NCI-H345 treated with DMSO at 0.1 percent for 48 hours (cell line): ENCODE results near the gene ERGIC1.
"Not testable (repeated sequence)": the region's sequence is repeated elsewhere in the genome, so short reads cannot be mapped to it uniquely, and the experiment has no call there.

Experiments
- DNase-seq: peaks from one replicate; lab custom pipeline; 2025; ENCODE audit not compliant: unreplicated experiment; lab: John Stamatoyannopoulos, UW

Gene ERGIC1

DNA sequence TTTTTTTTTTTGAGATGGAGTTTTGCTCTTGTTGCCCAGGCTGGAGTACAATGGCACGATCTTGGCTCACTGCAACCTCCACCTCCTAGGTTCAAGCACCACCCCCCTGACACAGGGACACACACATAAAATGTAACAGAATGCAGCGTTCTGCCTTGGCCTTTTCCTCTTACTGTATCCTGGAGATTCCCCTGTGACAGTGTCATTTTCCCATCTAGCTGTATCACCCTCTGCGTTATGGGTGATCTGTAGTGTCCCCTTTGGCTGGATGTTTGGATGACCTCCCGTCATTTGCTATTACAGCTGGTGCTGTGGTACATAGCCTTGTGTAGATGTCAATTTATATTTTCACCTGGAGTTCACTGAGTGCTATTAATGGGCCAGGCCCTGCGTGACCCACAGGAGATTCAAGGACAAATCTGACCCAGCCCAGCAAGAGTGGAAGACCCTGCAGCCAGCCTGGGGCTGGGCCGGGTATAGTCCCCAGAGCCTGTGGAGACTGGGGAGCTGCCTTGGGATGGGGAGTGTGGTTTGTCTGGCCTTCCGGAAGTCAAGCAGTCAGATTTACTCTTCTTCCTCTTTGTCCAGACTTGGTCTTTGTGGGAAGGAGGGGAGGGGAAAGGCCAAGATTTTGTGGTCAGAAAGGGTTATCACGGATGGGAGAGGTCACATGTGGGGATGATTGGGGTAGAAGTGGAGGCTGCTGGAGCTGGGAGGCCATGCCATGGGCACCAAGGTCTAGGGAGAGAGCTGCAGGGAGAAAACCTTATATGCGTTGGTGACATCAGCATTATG lies 43.6 kb downstream of the ERGIC1 start:
- DNase-seq, result no peak

- no peak for DNase-seq
Observed at GRCh38 chr5:172878585-172878932, 44.5 kb downstream of the ERGIC1 start.

DNA sequence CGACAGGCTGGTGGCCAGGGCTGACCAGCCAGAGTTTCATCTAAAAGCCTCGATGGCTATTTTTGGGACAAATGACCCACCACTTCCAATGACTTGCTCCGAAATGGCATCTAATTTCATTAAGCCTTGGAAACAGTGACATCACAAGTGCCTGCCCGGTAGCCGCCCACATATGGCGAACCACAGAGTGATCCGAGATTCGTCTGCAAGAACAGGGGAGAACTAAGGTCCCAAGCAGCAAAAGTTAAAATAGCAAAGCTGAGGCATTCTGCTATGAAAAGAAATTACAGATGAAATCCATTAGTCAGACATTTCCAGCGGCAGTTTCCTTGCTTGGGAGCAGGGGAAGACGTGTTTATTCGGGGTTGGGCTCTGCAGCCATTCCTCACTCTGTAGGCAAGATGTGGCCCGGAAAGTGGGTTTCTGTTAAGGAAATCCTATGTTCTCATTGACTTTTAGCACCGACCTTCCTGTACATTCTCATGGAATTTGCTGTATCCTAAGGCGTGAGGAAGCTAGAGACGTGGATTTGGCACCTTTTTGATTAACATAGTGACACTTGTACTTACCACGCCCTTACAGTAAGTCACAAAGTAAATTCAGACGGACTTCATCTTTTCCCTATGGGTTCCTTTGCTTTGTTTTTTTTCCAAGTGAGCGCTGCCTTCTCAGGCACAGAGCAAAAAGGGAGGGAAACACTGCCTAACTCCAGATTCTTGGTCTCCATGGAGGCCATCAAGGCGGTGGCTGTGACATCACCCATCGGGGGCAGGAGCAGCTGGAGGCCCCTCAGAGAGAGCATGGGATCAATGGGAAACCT lies 45.1 kb downstream of the ERGIC1 start:
- no peak for DNase-seq

DNA sequence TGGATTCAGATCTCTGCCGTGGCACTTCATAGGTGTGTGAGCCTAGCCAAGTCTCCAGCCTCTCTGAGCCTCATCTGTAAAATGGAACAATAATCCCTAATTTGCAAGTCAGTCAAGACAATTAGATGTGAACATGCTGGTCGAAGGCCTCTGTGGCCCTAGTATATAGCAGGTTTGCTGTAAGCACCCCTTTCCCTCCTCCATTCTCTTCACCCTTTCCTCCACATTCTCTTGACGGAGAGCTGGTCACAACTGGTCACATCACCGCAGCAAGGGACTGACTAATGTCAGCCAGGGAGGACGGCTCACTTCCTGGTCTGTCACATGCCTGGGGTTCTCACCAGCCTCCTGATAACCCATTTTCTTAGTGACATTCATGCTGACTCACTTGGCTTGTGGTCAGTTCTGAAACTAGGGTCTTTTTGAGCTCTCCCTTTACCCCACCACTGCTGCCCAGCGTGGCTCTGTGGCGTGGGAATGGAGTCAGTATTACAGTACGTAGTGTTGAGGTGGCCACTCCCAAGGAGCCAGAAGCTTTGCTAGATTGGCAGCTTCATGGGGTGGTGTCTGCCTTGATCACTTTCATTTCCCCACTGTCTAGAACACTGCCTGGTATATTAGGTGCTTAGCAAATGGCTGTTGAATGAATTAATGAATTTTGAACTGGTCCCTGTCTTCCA lies 47.8 kb downstream of the ERGIC1 start:
- no peak for DNase-seq

- DNase-seq, result no peak
Observed at GRCh38 chr5:172883066-172883465, 49.0 kb downstream of the ERGIC1 start.

DNA sequence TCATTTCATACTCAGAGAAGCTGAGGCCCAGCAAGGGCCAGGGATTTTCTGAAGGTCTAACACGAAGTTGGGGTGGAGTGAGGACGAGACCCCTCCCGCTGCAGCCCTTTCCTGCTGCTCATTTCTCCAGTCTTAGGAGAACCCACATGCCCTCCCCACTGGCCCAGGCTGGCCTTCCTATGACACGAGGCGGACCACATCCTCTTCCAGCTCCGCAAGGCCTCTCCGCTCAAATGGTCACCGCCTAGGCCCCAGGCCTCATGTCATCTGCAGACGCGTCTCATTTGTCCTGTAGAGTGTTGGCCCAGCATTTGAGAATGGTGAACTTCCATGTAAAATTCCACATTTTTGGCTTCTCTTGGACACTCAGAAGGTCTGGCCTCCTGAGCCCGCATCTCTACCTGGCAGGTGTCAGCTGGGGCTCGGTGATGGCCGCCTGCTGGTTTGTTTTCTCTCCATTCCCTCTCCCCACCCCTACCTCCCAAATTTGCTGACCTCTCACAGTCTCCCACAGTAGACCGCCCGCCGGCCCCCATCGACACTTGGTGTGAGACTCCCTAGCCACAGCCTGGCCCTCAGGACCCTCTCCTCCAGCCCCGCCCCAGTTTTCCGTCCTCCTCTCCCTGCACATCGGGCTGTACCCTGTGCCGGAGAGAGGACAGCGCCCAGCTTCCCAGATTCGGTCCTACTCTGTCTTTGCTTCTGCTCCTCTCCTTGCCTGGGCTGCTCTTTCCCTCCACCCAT lies 51.7 kb downstream of the ERGIC1 start:
- DNase-seq, result no peak

DNA sequence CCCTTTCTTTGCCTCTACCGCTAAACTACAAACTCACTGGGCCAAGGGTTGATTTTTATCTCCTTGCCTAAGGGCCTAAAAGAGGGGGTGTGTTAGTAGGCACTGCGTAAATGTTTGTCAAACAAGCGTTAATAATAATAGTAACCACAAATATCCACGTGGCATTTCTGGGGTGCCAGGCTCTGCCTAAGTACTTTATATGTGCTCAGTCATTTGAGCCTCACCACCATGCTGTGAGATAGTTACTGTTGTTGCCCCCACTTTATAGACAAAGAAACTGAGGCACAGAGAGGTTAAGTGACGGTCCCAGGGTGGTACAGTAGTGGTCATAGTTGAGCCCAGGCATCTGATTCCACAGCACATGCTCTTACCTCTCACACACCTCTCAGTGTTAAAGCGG lies 52.4 kb downstream of the ERGIC1 start:
- DNase-seq, result no peak

DNA sequence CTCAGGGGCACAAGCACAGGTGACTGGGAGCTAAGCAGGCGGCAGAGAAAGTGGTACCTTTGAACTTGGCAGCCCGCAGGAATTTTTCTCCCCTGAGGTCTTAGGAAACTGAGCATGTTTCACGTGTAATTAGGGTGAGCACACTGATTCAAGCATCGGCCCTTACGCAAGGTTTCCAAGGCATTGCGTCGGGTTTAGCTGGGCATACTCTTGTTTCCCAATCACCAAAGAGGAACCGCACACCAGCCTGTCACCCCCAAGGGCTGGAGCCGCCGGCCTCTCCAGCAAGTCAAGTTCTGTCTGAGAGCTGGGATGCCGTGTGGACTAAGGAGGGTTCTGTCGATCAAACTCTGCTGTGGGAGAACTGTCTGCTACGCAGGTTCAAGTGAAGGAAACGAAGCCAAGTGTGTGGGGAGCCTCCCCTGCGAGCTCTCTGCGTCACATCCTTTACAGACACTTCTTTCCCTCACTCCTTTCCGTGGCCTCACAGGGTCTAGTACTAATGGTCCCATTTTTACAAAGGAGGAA lies 53.0 kb downstream of the ERGIC1 start:
- no peak for DNase-seq

DNA sequence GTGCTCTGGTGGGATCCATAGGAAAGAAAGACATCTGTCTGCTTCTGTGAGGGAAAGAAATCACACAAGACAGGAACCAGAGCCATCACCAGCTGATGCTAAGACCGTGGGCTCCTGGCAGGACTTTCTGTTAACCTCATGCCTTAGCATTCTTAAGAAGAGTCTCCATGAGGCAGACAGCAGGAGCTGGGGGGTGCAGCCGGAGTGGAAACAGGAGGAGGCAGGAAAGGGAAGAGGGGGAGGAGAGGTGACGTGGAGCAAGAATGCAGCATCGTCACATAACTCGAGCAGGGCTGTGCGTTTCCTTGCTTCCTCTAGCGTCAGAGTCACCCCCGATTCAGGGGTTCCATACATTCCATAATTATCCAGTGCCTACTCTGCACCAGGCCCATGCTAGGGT lies 53.6 kb downstream of the ERGIC1 start:
- DNase-seq, result no peak

GRCh38 chr5:172890659-172891058 lies 56.6 kb downstream of the ERGIC1 start:
- no peak for DNase-seq

- DNase-seq, result no peak
Observed at GRCh38 chr5:172891716-172892421, 57.8 kb downstream of the ERGIC1 start.

DNA sequence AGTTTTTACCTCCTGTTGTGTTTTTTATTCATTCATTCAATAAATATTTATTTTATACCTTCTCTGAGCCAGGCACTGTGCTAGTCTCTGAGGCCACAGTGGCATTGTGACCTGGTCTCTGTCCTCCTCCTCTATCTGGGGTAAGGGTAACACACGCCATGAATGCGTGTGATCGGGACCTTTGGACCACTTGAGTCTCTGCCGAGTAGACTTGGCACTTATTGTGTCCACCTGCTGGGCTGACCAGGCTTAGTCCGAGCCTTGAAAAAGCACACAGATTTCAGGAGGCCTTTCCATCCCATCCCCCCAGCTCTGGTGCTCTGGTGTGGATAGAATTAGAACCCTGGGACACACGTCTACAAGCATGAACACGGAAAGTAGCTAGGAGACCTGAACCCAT lies 58.7 kb downstream of the ERGIC1 start:
- no peak for DNase-seq

- DNase-seq, result no peak
Observed at GRCh38 chr5:172894767-172895388, 60.8 kb downstream of the ERGIC1 start.

DNA sequence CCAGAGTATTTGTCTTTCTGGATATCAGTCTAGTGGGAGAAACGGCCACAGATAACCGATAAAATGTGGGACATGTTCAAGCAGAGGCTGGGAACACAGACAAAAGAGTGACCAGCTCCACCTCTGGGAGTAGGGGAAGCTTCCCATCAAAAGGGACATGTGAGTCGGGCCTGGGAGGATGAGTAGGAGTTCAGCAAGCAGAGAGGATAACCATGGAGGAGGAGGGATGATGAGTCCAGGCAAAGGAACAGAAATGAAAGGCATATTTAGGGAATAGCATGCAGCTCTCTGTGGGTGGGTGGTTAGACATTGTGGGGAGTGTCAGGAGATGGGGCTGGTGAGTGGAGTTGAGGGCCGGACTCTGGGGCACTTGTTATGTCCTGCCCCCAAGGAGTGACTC lies 61.5 kb downstream of the ERGIC1 start:
- no peak for DNase-seq

DNA sequence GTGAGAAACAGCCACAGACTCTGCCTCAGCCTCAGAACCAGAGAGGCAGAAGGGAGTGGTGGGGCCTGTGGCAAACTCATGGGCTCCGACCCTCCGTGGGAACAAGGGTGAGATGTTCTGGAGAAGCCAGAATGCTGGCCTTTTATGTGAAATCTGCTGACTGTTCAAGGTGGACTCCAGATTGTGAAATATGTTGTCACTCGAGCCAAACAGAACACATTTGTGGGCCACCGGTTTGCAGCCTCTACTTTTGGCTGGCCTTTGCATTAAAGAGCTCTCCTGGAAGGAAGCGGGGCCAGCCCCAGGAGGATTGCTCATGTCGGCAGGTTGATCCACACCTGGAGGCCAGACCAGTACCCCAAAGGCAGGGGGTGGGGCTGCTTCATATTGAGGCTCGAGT lies 62.4 kb downstream of the ERGIC1 start:
- no peak for DNase-seq

DNA sequence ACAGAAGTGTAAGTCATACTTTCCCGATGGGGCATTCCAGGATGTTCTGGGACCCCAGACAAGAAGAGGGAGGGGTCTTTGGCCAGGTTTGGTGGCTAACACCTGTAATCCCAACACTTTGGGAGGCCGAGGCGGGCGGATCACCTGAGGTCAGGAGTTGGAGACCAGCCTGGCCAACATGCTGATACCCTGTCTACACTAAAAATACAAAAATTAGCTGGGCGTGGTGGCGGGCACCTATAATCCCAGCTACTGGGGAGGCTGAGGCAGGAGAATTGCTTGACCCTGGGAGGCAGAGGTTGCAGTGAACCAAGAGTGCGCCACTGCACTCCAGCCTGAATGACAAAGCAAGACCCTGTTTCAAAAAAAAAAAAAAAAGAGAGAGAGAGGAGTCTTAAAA lies 63.0 kb downstream of the ERGIC1 start:
- not testable (repeated sequence) for DNase-seq

DNA sequence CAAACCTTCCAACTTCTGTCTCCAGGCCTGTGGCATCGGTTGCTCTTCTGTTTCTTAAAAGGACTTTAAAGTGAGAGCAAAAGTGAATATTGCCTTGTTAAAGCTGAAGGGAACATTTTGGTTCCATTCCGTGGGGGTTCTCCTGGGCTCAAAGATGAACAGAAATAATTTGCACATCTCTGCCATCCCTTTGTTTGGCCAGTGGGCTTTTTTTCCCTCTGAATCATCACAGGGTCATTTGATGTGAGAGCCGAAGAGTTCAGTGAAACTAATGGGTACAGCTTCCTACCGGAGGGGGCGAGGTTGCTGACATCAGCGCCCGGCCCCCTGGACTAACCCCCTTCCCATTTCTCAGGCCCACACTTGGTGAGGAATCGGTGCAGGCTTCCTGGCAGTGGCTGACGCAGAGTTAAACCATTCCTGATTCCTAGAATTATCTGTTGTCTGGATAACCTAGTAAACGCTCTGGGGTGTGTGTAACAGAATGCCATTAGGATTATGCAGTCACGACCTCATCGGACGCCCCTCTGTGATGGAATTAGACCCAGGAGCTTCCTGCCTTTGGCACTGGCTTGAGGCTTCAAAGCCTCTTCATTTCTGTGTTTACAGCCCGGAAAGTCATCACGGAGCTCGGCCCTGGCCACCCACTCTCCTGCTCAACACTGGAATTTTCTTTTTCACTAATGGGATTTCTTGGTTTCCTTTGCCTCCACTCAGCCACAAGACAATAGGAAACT lies 63.6 kb downstream of the ERGIC1 start:
- DNase-seq, result no peak

DNA sequence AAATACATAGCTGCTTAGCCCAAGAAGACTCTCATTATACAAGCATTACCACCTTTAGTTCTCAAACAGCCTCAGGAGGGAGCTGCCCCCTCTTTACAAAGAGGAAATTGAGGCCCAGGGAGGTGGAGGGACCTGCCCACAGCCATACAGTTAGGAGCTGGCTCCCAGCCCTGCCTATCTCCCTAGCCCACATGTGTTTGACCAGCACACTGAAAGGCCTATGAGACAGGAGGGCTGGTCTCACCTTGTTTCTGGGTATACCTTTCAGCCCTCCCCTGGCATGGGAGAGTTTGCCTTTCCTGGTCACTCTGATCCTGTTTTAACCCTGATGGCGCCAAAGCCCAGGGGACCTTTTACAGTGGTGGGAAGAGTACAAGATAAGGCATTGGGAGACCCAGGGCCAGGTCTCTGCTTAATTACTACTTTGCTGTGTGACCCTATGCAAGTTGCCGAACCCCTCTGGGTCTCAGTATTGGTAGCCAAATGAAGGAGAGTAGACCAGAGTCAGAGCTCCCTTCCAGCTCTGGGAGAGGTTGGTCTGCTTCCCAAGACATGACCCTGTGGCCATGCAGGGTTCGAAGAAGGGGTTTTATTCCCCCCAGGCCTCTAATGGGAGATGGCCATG lies 64.3 kb downstream of the ERGIC1 start:
- DNase-seq, result no peak

- no peak for DNase-seq
Observed at GRCh38 chr5:172898843-172899369, 64.9 kb downstream of the ERGIC1 start.
